Brain microvascular endothelial cell (primary cell): Measurements from ENCODE around the gene PHF12.

Source experiments
- DNase-seq: peaks from one replicate; pipeline ENCODE4 v3.0.0-alpha.2; 2020
- H3K27ac ChIP-seq: fragments of 250-450 bp; sonication (Bioruptor Pico); 2 replicates; pipeline ENCODE4 v1.5.1; 2020; ENCODE audit warnings: mild to moderate bottlenecking, moderate library complexity
- H3K27me3 ChIP-seq: fragments of 250-450 bp; sonication (Bioruptor Pico); replicated peaks from 2 replicates; pipeline ENCODE4 v1.5.1; 2020; ENCODE audit warnings: mild to moderate bottlenecking
- H3K36me3 ChIP-seq: fragments of 250-450 bp; sonication (Bioruptor Pico); replicated peaks from 2 replicates; pipeline ENCODE4 v1.5.1; 2020; ENCODE audit warnings: mild to moderate bottlenecking
- H3K4me3 ChIP-seq: 2 replicates; pipeline ENCODE4 v1.5.1; 2011; ENCODE audit warnings: low read depth, mild to moderate bottlenecking, control low read depth, low read length, moderate library complexity
- in situ Hi-C: cut with HindIII; loops from 2 replicates; pipeline ENCODE4 v1.10.0; 2017; ENCODE audit warnings: low sequenced_read_pairs, low pct_ligation_motif_present
- TF ChIP-seq, protein P1 (sequence below): IDR thresholded peaks from 2 replicates; pipeline ENCODE4 v1.5.1; 2011; ENCODE audit warnings: low read depth, mild to moderate bottlenecking, moderate library complexity, low read length, control low read depth, inconsistent platforms; ENCODE audit errors: missing control alignments

The PHF12 gene

GRCh38 chr17:28959471-28959871 is 8.2 kb upstream of the PHF12 start:
- Histone ChIP-seq H3K4me3 (no peak overlapping the region), H3K27ac (no peak overlapping the region), H3K36me3 (no peaks in the 10 kb centered on the region), H3K27me3 (peaks cover 2% of the 10 kb centered on the region)
- no peak for DNase-seq
- in situ Hi-C loops, result no loop called here
- TF ChIP-seq, protein P1, sequence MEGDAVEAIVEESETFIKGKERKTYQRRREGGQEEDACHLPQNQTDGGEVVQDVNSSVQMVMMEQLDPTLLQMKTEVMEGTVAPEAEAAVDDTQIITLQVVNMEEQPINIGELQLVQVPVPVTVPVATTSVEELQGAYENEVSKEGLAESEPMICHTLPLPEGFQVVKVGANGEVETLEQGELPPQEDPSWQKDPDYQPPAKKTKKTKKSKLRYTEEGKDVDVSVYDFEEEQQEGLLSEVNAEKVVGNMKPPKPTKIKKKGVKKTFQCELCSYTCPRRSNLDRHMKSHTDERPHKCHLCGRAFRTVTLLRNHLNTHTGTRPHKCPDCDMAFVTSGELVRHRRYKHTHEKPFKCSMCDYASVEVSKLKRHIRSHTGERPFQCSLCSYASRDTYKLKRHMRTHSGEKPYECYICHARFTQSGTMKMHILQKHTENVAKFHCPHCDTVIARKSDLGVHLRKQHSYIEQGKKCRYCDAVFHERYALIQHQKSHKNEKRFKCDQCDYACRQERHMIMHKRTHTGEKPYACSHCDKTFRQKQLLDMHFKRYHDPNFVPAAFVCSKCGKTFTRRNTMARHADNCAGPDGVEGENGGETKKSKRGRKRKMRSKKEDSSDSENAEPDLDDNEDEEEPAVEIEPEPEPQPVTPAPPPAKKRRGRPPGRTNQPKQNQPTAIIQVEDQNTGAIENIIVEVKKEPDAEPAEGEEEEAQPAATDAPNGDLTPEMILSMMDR, result no peak

GRCh38 chr17:28958820-28959455 is 7.6 kb upstream of the PHF12 start:
- DNase-seq, result no peak
- H3K36me3 ChIP-seq, result no peaks in the 10 kb centered on the region
- in situ Hi-C loops, result no loop called here
- TF ChIP-seq, protein P1, result no peak
- no peak overlapping the region for H3K4me3 ChIP-seq
- no peak overlapping the region for H3K27ac ChIP-seq
- H3K27me3 ChIP-seq, result peaks cover 2% of the 10 kb centered on the region

- H3K4me3 ChIP-seq, result no peak overlapping the region
- H3K36me3 ChIP-seq, result no peaks in the 10 kb centered on the region
- TF ChIP-seq, protein P1, result no peak
- no peaks in the 10 kb centered on the region for H3K27me3 ChIP-seq
- in situ Hi-C loops, result no loop called here
- no peak overlapping the region for H3K27ac ChIP-seq
- no peak for DNase-seq
These were observed 6.7 kb upstream of the PHF12 start for GRCh38 chr17:28957992-28958355.

DNA sequence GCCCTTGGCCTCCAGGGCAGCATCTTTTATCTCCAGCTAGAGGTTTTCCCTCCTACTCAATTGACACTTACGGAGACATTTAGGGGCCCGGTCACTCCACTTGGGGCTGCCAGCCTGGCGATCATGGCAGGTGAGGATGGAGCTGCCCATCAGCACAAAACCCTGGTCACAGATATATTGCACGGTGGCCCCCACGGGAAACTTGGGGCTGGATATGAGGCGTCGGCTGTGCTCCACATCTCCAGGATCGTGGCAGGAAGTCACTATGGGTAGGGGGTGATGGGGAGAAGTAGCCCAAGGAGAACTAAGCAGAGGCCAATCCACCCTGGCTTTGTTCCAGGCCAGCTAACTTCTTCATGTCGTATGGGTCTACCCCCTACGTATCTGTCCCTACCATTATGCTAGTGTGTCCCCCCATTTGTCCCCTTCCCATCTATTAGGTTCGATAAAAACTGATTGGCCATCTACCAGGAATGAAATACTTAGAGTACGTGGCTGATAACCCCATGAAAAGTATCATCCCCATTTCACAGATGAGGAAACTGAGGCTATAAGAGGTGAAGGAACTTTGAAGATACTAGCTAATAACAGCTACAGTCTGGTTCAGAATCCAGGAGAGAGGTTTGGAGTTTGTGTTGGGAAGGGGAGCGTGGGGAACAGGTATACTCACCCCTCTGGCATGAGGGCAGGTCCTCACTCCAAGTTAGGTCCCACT is 6.1 kb upstream of the PHF12 start:
- in situ Hi-C loops, result no loop called here
- DNase-seq, result no peak
- H3K36me3 ChIP-seq, result no peaks in the 10 kb centered on the region
- H3K27ac ChIP-seq, result no peak overlapping the region
- H3K27me3 ChIP-seq, result no peaks in the 10 kb centered on the region
- no peak overlapping the region for H3K4me3 ChIP-seq
- TF ChIP-seq, protein P1, result no peak

DNA sequence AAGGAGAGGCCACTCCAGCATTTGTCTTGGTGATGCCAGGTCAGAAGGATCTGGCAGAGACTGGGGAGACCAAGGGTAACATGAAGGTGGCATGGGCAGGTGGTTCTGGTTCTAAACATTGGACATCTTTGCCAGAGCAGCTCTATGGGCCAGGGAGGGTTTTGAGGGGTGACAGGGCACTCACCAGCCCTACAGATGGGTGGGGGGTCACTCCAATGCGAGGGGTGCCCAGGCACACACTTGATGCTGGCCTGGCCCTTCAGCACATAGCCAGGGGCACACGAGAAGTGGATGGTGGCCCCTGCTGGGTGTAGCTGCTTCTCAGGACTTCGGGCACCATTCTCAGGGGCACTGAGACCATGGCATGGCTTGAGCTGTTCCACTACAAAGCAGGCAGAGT is 5.5 kb upstream of the PHF12 start:
- H3K4me3 ChIP-seq, result no peak overlapping the region
- no peak overlapping the region for H3K27ac ChIP-seq
- no peak for DNase-seq
- in situ Hi-C loops, result no loop called here
- H3K27me3 ChIP-seq, result no peaks in the 10 kb centered on the region
- TF ChIP-seq, protein P1, result no peak
- H3K36me3 ChIP-seq, result no peaks in the 10 kb centered on the region
